Adrenal gland (tissue), 12 donors: Measurements from ENCODE around the gene VEGFB. TPM values are rescaled to one million over a fixed set of nuclear protein-coding genes. Genes with fewer than 3 reads are reported as not detected.
A peak's percentile ranks its signal among the peaks of the same experiment; 100 is the strongest.

Experiments
- DNase-seq, 7 donors: peaks; one replicate each; pipeline ENCODE4 v3.0.0-alpha.2; 2019 to 2020
- H3K27ac ChIP-seq, 5 donors: fragments of 200-600 bp; sonication (generic) in 4 of 5; 1 replicate in 3 of 5; 2 replicates in 2 of 5; pipeline versions ENCODE4 v1.5.1 to v1.8.0; 2016 to 2020; ENCODE audit warnings: mild to moderate bottlenecking in 1 of 5
- H3K27me3 ChIP-seq: fragments of 200-600 bp; 2 replicates; pipeline ENCODE4 v1.8.0; 2021
- H3K36me3 ChIP-seq, 2 donors: fragments of 200-600 bp; replicated peaks in 1 of 2; 1 replicate in 1 of 2; 2 replicates in 1 of 2; pipeline versions ENCODE4 v1.5.1 to v1.8.0; 2018 to 2022
- H3K4me1 ChIP-seq, 2 donors: fragments of 200-600 bp; replicated peaks in 1 of 2; 1 replicate in 1 of 2; 2 replicates in 1 of 2; pipeline versions ENCODE4 v1.5.1 to v1.8.0; 2018 to 2021
- H3K4me3 ChIP-seq, 4 donors: fragments of 200-600 bp; sonication (generic) in 3 of 4; one replicate each; pipeline ENCODE4 v1.5.1; 2016 to 2018
- H3K9me3 ChIP-seq, 3 donors: fragments of 200-600 bp; sonication (generic) in 1 of 3; replicated peaks in 1 of 3; 1 replicate in 2 of 3; 2 replicates in 1 of 3; pipeline versions ENCODE4 v1.5.1 to v1.8.0; 2016 to 2021
- CTCF ChIP-seq, 6 experiments: fragments of 450-650 bp in 4 of 6; fragments of 200-600 bp in 2 of 6; sonication (generic) in 1 of 6; IDR thresholded peaks; 1 replicate in 5 of 6; 2 replicates in 1 of 6; pipeline versions ENCODE4 v1.5.1 to v1.8.0; 2016 to 2021; ENCODE audit warnings: antibody characterized with exemption in 6 of 6, mild to moderate bottlenecking in 2 of 6, moderate library complexity in 1 of 6
- POLR2A ChIP-seq, 2 donors: fragments of 450-650 bp; IDR thresholded peaks; one replicate each; pipeline ENCODE4 v1.6.1; 2017; ENCODE audit warnings: antibody characterized with exemption in 2 of 2, mild to moderate bottlenecking in 2 of 2, moderate library complexity in 1 of 2
- WGBS, 4 donors: extraction: QIAGEN DNeasy Blood & Tissue Kit in 2 of 4; methylation state at CpG; one replicate each; pipeline versions ENCODE4 v1.1.5 to v1.1.7; 2013 to 2017; 5-methylcytosine and 5-hydroxymethylcytosine counted together
- intact Hi-C, 2 donors: fragments of 100-400 bp; cut with DNase I; formaldehyde crosslinking; loops; one replicate each; pipeline versions ENCODE4 v1.14.1 to v1.15.0; 2022 to 2023
- polyA plus RNA-seq, 3 donors: library from polyadenylated mRNA; stranded (reverse); fragments of 200-250 nt in 2 of 3; fragments of 350-450 nt in 1 of 3; fragmentation: Illumina TruSeq in 1 of 3; extraction: RNeasy Lipid Tissue Mini Kit (QIAGEN cat#74804) in 1 of 3; gene quantifications; one replicate each; pipeline ENCODE4 v1.2.3, GENCODE V29; 2013 to 2014
- total RNA-seq, 9 donors: library from RNA; depleted of rRNA in 4 of 9; stranded (reverse); fragments of >200 nt in 4 of 9; fragments of 120-200 nt in 1 of 9; fragmentation: NEBNext Ultra II Directional in 1 of 9; extraction: Animal tissue kit (Norgen Biotek cat#: 25700) in 1 of 9; gene quantifications; one replicate each; pipeline versions ENCODE4 v1.1.0 to v1.2.4, GENCODE V29; 2013 to 2023
- donor health status: healthy with polysubstance abuse.
- donor health status: Bipolar disorder and iron deficiency.
- donor health status: DM: yes; HTN: yes; CAD: no.
- donor health status: DM: no; HTN: no; CAD: no.
- donor health status: DM: no; HTN: no; CAD: no.
- donor health status: DM: yes; HTN: yes; CAD: no.

Gene VEGFB
- total and polyA plus RNA-seq, 12 donors = 36.0 to 185 (median 134) TPM

DNA sequence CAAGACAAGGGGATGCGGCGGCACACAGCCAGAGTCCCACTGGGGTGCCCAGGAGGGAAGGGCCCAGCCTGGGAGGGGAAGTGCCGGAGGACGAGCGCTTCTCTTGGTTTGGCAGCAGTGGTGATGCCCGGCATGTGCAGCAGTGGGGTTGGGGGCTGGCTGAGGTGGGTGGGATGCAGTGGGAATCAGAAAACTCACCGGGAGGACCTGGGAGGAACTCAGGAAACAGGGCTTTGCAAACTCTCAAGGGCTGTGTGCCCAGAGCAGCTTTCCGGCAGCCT, 24.9 kb upstream of the VEGFB start:
- no peak for DNase-seq
- H3K4me3 ChIP-seq = no peak overlapping the region
- no peak for TF ChIP-seq POLR2A (IDR thresholded peaks at IDR 0.05)
- no peak for TF ChIP-seq CTCF (IDR thresholded peaks at IDR 0.05)
- no peaks in the 10 kb centered on the region for H3K36me3 ChIP-seq
- peaks cover 2 to 19% of the 10 kb centered on the region in 2 donors for H3K4me1 ChIP-seq
- H3K9me3 ChIP-seq = no peaks in the 10 kb centered on the region
- 86 to 91% (median 88%) methylated on average over 8 of the region's 8 CpGs for WGBS, 4 donors
- no peak overlapping the region for H3K27ac ChIP-seq
- no peaks in the 10 kb centered on the region for H3K27me3 ChIP-seq
- intact Hi-C loops = loop anchor here in 1 of 2 donors (5.0 kb wide), 1 partner anchor 88 kb away; no protein-coding TSS in a partner anchor

DNA sequence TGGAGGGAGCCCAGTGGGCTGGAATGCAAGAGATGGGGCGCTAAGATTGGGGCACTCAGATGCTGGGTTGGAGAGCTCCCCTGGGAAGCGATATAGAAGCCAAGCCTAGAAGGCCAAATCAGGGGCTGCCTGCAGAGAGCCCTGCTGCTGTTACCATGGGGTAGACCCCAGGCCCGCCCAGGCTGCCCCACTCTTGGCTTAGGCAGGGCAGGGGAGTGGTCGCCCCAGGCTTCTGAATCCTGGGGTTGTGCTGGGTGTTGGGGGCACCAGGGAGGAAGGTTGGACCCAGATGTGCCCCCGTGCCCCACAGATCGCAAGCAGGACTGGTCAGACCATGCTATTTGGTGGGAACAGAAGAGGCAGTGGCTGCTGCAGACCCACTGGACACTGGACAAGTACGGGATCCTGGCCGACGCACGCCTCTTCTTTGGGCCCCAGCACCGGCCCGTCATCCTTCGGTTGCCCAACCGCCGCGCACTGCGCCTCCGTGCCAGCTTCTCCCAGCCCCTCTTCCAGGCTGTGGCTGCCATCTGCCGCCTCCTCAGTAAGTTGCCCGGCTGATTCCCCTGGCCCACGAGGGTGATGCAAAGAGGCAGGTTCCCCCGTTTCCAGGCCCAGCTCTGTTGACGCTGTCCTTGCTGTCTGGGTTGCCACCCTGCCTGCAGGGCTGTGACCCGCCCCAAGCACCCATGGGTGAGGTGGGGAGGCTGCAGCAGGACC, 23.9 kb upstream of the VEGFB start:
- Histone ChIP-seq H3K4me3 (no peak overlapping the region), H3K4me1 (peaks cover 0 to 13% of the 10 kb centered on the region in 2 donors), H3K9me3 (no peaks in the 10 kb centered on the region), H3K36me3 (no peaks in the 10 kb centered on the region), H3K27ac (no peak overlapping the region), H3K27me3 (no peaks in the 10 kb centered on the region)
- DNase-seq = peak in 1 of 7 donors; percentile 13
- 93 to 97% (median 96%) methylated on average over 21 to 24 of the region's 24 CpGs for WGBS, 4 donors
- intact Hi-C loops = no loop called here
- no peak for TF ChIP-seq POLR2A (IDR thresholded peaks at IDR 0.05)
- TF ChIP-seq CTCF (IDR thresholded peaks at IDR 0.05) = no peak

GRCh38 chr11:64211181-64211872, 23.1 kb upstream of the VEGFB start:
- intact Hi-C loops = no loop called here
- Histone ChIP-seq H3K4me1 (peaks cover 0 to 13% of the 10 kb centered on the region in 2 donors), H3K27ac (no peak overlapping the region), H3K36me3 (no peaks in the 10 kb centered on the region), H3K27me3 (no peaks in the 10 kb centered on the region), H3K9me3 (no peaks in the 10 kb centered on the region), H3K4me3 (no peak overlapping the region)
- WGBS, 4 donors = 88 to 93% (median 89%) methylated on average over 9 to 30 of the region's 30 CpGs
- peak in 1 of 7 donors; percentile 14 for DNase-seq
- TF ChIP-seq CTCF (IDR thresholded peaks at IDR 0.05) (no peak), POLR2A (IDR thresholded peaks at IDR 0.05) (no peak)

DNA sequence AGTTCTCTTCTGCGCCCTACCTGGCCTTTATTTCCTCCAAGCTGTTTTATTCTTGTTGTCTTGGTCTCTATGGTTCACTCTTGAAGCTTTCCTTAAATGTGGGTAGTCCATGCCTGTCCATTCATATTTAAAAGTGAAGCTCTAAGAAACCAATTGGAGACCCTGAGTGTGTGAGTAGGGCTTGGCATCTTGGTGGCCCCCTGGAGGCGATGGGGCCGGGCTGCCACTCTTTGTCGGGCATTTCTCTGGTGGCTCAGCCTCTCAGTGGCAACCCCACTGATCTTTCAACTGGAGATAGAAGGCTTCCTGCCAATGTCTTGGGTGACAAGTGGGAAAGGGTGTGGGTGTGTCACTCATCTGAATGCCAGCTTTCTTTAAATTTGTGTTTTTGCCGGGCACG, 17.5 kb upstream of the VEGFB start:
- no peak for TF ChIP-seq POLR2A (IDR thresholded peaks at IDR 0.05)
- no peak for TF ChIP-seq CTCF (IDR thresholded peaks at IDR 0.05)
- no peak overlapping the region for H3K4me3 ChIP-seq
- no peaks in the 10 kb centered on the region for H3K4me1 ChIP-seq
- no peaks in the 10 kb centered on the region for H3K9me3 ChIP-seq
- H3K27ac ChIP-seq = no peak overlapping the region
- no peaks in the 10 kb centered on the region for H3K27me3 ChIP-seq
- 86 to 93% (median 88%) methylated on average over 6 of the region's 6 CpGs for WGBS, 4 donors
- peaks cover 0 to 3% of the 10 kb centered on the region in 2 donors for H3K36me3 ChIP-seq
- DNase-seq = peak in 1 of 7 donors; percentile 10
- intact Hi-C loops = no loop called here
